Small intestine (tissue), 7 donors: Measurements from ENCODE around the gene RBMS3. TPM values are rescaled to one million over a fixed set of nuclear protein-coding genes. Genes with fewer than 3 reads are reported as not detected.
A peak's percentile ranks its signal among the peaks of the same experiment; 100 is the strongest.

Source experiments
- DNase-seq, 2 donors: peaks; one replicate each; pipeline versions ENCODE4 v3.0.0 to v3.0.0-alpha.2; 2013
- FAIRE-seq: peaks from 2 replicates; lab custom pipeline; 2012; peaks lifted over from hg19 to GRCh38; lab: Jason Lieb, UNC
- H3K27ac ChIP-seq, 3 donors: one replicate each; pipeline ENCODE4 v1.5.1; 2013; ENCODE audit warnings: low read length in 2 of 3, mild to moderate bottlenecking in 2 of 3, control low read depth in 1 of 3, inconsistent platforms in 1 of 3, low read depth in 1 of 3, moderate library complexity in 1 of 3
- H3K27me3 ChIP-seq, 3 donors: one replicate each; pipeline ENCODE4 v1.6.1; 2013; ENCODE audit warnings: low read length in 3 of 3, inconsistent platforms in 1 of 3; ENCODE audit not compliant: control insufficient read depth in 3 of 3, insufficient read depth in 3 of 3
- H3K36me3 ChIP-seq, 3 donors: one replicate each; pipeline ENCODE4 v1.6.1; 2013; ENCODE audit warnings: low read length in 3 of 3, inconsistent platforms in 1 of 3, low read depth in 1 of 3, mild to moderate bottlenecking in 1 of 3, moderate library complexity in 1 of 3; ENCODE audit not compliant: control insufficient read depth in 3 of 3, insufficient read depth in 2 of 3
- H3K4me1 ChIP-seq, 3 donors: one replicate each; pipeline ENCODE4 v1.6.1; 2013; ENCODE audit warnings: low read length in 2 of 3, inconsistent platforms in 1 of 3, low read depth in 1 of 3, mild to moderate bottlenecking in 1 of 3, moderate library complexity in 1 of 3; ENCODE audit not compliant: control insufficient read depth in 3 of 3, insufficient read depth in 2 of 3
- H3K4me3 ChIP-seq, 3 donors: one replicate each; pipeline ENCODE4 v1.5.1; 2013; ENCODE audit warnings: low read length in 3 of 3, control low read depth in 1 of 3, inconsistent platforms in 1 of 3, low read depth in 1 of 3, mild to moderate bottlenecking in 1 of 3, moderate library complexity in 1 of 3
- H3K9me3 ChIP-seq, 2 donors: one replicate each; pipeline ENCODE4 v1.6.1; 2013; ENCODE audit warnings: low read depth in 1 of 2, low read length in 1 of 2; ENCODE audit not compliant: control insufficient read depth in 2 of 2, insufficient read depth in 1 of 2
- WGBS, 3 donors: extraction: QIAGEN DNeasy Blood & Tissue Kit; methylation state at CpG; one replicate each; pipeline ENCODE4 v1.1.7; 2013; 5-methylcytosine and 5-hydroxymethylcytosine counted together
- polyA plus RNA-seq, 4 donors: library from polyadenylated mRNA; stranded (reverse) in 3 of 4; unstranded in 1 of 4; fragments of 200-250 nt in 3 of 4; fragments of 120-200 nt in 1 of 4; gene quantifications; one replicate each; pipeline versions ENCODE4 v1.2.1 to v1.2.3, GENCODE V29; 2013
- donor health status: healthy with polysubstance abuse.
- donor health status: control.
- donor health status: control.
- donor health status: Bipolar disorder and iron deficiency.
- donor health status: healthy.

RBMS3 gene
- polyA plus RNA-seq, 4 donors: 0.81 to 6.4 (median 4.8) TPM; not detected in 1

DNA sequence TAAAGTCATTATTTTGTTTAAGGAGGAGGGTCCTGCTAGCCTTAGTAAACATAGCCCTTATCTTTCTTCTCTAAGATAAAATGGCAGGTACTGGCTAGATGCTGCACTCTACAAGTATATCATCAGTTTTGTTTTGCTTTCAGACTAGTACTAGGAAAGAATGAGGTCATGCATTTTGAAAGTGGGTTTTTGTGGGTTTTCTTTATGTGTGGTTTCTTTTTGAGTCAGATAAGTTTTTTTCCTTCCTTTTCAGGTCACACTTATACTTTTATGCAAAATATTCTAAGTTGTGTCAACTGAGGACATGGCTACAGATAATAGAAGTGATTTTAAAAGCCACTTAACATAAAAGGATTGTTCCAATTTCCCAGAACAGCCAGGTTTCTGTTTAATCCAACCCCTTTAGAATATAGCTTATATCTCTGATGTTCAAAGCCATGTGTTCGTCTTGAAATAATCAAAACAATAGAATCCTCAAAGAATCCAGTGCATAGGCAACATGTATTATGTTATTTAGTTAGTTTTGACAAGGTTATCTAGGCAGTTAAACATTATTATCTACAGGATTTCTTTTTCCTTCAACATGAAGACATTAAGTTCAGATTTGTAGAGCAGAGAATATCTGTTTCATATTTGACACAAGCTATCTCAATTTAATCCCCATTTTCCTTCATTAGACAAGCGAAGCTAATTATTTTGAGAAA is 406.2 kb downstream of the RBMS3 start:
- Histone ChIP-seq H3K4me3 (no peak overlapping the region), H3K27ac (no peak overlapping the region), H3K27me3 (no peaks in the 10 kb centered on the region), H3K9me3 (no peaks in the 10 kb centered on the region), H3K36me3 (no peaks in the 10 kb centered on the region), H3K4me1 (no peaks in the 10 kb centered on the region)
- WGBS, 3 donors: 58 to 70% (median 62%) methylated on average over 2 of the region's 2 CpGs
- FAIRE-seq (no peak), DNase-seq (no peak)

DNA sequence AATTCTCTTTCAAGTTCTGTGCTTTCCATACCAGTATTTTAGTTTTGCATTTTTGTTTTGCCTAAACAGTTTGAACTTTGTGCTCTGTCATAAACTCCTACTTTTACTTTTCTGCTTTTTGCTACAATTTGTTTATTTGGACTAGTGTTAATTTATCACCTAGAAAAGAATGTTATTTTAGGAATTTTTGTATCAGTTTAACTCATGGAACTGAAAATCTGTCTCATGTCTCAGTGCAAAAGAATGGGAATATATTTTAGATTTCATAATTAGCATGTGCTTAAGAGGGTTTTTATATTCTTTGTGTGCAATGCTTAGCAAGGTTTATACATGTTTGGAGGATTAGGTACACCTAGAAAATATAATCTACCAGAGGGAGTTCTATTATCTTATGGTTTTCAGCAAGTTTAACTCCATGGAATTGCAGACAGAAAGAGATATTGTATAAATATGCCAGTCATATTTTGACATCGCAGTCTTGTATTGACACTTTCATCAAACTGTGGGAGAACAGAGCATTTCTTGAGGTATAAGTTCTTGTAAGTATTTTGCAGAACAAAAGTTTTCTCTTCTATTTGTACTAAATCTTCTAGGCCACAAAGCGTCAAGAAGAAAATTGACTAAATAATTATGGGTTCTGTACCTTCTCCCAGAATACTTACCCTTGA is 409.9 kb downstream of the RBMS3 start:
- no peak overlapping the region for H3K4me3 ChIP-seq
- FAIRE-seq (no peak), DNase-seq (no peak)
- WGBS, 3 donors: 93 to 94% (median 93%) methylated on average over 2 of the region's 2 CpGs
- H3K4me1 ChIP-seq: no peaks in the 10 kb centered on the region
- H3K36me3 ChIP-seq: no peaks in the 10 kb centered on the region
- H3K9me3 ChIP-seq: no peaks in the 10 kb centered on the region
- no peak overlapping the region for H3K27ac ChIP-seq
- no peaks in the 10 kb centered on the region for H3K27me3 ChIP-seq

DNA sequence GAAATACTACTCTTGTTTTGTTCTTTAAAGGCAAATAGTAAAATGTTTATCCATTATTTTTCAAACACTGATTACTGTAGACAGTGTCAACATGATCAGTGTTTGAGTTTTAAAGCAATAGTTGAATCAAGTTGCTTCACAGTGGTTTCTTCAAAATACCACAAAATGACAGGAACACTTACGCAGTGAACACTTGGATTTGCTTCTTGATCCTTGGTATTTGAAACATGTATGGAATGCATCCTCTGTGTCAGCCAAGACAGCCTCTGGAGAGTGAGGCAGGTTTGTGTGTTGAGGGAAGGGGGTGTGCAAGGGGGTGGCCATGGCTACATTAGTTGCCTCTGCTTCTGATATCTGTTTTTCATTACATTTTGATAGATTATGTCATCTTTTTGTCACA is 413.0 kb downstream of the RBMS3 start:
- 72 to 85% (median 74%) methylated on average over 1 of the region's 1 CpG for WGBS, 3 donors
- H3K4me3 ChIP-seq: no peak overlapping the region
- FAIRE-seq (no peak), DNase-seq (peak in 1 of 2 donors; percentile 4)
- peaks cover 0 to 5% (median 0%) of the 10 kb centered on the region in 3 donors for H3K4me1 ChIP-seq
- no peaks in the 10 kb centered on the region for H3K27me3 ChIP-seq
- no peaks in the 10 kb centered on the region for H3K36me3 ChIP-seq
- no peaks in the 10 kb centered on the region for H3K9me3 ChIP-seq
- H3K27ac ChIP-seq: no peak overlapping the region

DNA sequence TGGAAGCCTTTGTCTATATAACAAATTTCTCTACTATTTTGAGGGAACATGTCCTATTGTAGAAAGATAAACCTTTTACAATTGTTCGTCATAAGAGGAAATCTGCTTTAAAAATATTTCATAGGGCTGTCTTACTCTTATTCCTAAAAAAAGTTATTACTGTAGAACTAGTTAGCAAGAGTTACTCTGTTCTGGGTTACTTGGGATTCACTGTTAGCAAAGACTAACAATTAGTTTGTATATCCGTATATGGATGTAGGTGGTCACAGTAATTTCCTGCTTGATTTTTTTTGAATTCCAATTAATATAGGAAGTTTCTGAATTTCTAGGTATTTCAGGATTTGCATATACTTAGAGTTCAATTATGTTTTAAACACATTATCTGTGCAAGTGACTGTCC is 413.5 kb downstream of the RBMS3 start:
- H3K4me1 ChIP-seq: peaks cover 0 to 5% (median 0%) of the 10 kb centered on the region in 3 donors
- no peaks in the 10 kb centered on the region for H3K36me3 ChIP-seq
- no peak for FAIRE-seq
- WGBS, 3 donors: 78 to 88% (median 82%) methylated on average over 2 of the region's 2 CpGs
- no peak overlapping the region for H3K27ac ChIP-seq
- no peaks in the 10 kb centered on the region for H3K27me3 ChIP-seq
- no peak for DNase-seq
- H3K9me3 ChIP-seq: no peaks in the 10 kb centered on the region
- H3K4me3 ChIP-seq: no peak overlapping the region

DNA sequence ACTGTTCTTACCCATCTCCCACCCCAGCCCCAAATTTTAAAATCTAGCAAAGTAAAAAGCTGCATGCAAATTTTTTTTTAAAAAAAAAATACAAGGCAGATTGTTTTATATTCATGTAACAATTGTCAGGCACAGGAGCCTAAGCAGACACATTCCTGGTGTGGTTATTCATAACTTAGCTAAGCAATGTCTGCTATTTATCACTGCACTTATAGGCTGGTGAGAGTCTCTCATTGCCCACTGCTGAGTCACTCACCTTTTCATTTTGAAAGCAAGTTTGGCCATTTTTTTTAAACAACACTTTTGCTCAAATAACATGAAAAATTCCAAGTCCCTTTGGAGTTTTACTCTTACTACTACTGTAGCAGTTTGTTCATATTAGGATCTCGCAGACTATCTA is 413.9 kb downstream of the RBMS3 start:
- Histone ChIP-seq H3K4me1 (peaks cover 0 to 5% (median 0%) of the 10 kb centered on the region in 3 donors), H3K27me3 (no peaks in the 10 kb centered on the region), H3K4me3 (no peak overlapping the region), H3K36me3 (no peaks in the 10 kb centered on the region), H3K27ac (no peak overlapping the region), H3K9me3 (no peaks in the 10 kb centered on the region)
- FAIRE-seq: no peak
- 75 to 84% (median 76%) methylated on average over 1 of the region's 1 CpG for WGBS, 3 donors
- no peak for DNase-seq

DNA sequence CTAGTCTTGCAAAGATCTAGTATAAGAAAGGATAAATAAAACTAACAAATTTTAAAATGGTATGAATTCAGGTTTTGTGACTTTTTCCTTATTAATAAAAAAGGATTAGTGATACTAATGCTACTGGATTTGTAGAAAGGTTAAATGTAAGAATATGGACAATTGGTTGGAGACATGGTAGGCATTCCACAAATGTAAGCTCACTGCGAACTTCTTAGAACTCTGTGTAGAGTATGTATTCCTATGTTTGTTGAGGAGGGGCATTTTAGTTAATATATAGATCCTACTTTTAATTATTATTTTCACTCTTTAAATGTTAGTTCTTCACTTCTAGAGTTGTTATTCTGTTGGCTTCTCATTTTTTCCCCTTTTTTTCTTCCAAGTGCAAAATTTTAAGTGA is 414.3 kb downstream of the RBMS3 start:
- 86 to 88% (median 86%) methylated on average over 1 of the region's 1 CpG for WGBS, 3 donors
- no peak overlapping the region for H3K4me3 ChIP-seq
- peaks cover 0 to 5% (median 0%) of the 10 kb centered on the region in 3 donors for H3K4me1 ChIP-seq

DNA sequence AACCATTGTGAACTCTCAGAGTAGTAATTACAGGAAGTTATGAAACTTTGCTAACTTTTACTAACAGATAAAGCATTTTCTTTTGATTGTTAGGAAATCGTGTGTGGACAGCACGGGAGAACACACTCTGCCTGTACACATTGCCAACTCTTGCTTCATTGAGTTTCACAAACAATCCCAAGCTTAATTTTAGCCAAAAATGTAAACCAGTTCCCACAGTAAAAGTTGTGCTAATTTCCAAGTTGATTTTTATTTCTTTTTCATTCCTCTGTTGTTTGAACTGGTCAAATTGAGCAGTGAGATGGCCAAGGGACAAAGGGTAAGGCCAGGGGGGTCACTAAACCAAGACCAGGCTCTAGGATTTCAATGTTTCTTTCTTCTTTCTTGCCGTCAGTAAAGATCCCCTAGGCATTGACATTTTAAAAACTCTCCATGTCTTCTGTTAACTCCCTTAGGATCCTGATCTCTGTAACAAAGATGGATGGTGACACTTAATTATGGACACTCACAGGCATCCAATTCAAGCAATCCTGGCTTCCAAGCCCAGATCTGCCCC is 414.9 kb downstream of the RBMS3 start:
- DNase-seq: no peak
- Histone ChIP-seq H3K4me1 (peaks cover 0 to 5% (median 0%) of the 10 kb centered on the region in 3 donors), H3K27ac (peak overlapping the region in 1 of 3 donors; percentile 78), H3K4me3 (no peak overlapping the region), H3K27me3 (no peaks in the 10 kb centered on the region), H3K36me3 (no peaks in the 10 kb centered on the region), H3K9me3 (no peaks in the 10 kb centered on the region)
- 50 to 72% (median 64%) methylated on average over 3 of the region's 3 CpGs for WGBS, 3 donors
- no peak for FAIRE-seq

More for the DNA sequence above, 414.3 kb downstream of the RBMS3 start:
- H3K9me3 ChIP-seq: no peaks in the 10 kb centered on the region
- H3K27me3 ChIP-seq: no peaks in the 10 kb centered on the region
- no peaks in the 10 kb centered on the region for H3K36me3 ChIP-seq
- no peak for DNase-seq
- H3K27ac ChIP-seq: no peak overlapping the region
- FAIRE-seq: no peak

DNA sequence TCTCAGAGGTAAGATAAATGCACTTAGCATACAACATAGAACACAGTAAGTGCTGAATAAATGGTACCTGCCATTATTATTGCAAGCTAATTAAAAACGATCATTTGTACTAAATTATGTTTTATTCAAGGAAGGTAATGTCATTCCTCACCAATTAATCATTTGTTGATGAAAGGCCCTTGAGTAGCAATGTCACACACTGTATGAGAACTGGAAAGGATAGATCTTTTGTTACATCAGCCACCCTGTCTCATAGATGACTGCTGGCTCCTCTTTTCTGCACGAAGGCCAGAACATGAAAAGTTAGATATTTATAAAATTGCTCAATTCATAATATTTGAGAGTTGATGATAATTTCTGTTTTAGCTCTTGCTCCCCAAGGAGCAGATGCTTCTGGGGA is 415.4 kb downstream of the RBMS3 start:
- 80 to 82% (median 80%) methylated on average over 2 of the region's 2 CpGs for WGBS, 3 donors
- peak overlapping the region in 1 of 3 donors; percentile 60 for H3K27ac ChIP-seq
- FAIRE-seq: no peak
- peaks cover 0 to 5% of the 10 kb centered on the region in 2 donors for H3K9me3 ChIP-seq
- H3K27me3 ChIP-seq: no peaks in the 10 kb centered on the region
- H3K36me3 ChIP-seq: no peaks in the 10 kb centered on the region
- peaks cover 0 to 5% (median 0%) of the 10 kb centered on the region in 3 donors for H3K4me1 ChIP-seq
- no peak overlapping the region for H3K4me3 ChIP-seq
- DNase-seq: no peak
